OCI-LY7 (cell line): ENCODE data around the gene GPS2. TPM values are rescaled to one million over a fixed set of nuclear protein-coding genes. Genes with fewer than 3 reads are reported as not detected.

ENCODE experiments used
- BruUV-seq: library from RNA; stranded (reverse); fragments of 400-500 nt; replicated peaks from 2 replicates; lab custom pipeline; 2021; lab: Mats Ljungman, UMichigan
- CTCF ChIA-PET: fragments of 300-600 bp; sonication (Branson Sonifier 250); formaldehyde crosslinking; loops from one replicate; lab custom pipeline; 2022; ENCODE audit warnings: antibody characterized with exemption; ENCODE audit not compliant: unreplicated experiment; lab: Charles Lee
- POLR2A ChIA-PET: fragments of 300-600 bp; sonication (Branson Sonifier 250); formaldehyde crosslinking; loops from one replicate; lab custom pipeline; 2022; ENCODE audit warnings: antibody characterized with exemption; lab: Charles Lee
- DNase-seq: peaks from one replicate; pipeline ENCODE4 v3.0.0-alpha.2; 2015; ENCODE audit warnings: low spot score
- H2AFZ ChIP-seq: fragments of 200-600 bp; sonication (generic), shearing (Covaris generic); 2 replicates; pipeline ENCODE4 v1.6.1; 2014; ENCODE audit warnings: mild to moderate bottlenecking, antibody characterized with exemption, low read length, moderate library complexity
- H3K27ac ChIP-seq: fragments of 200-600 bp; sonication (generic); 2 replicates; pipeline ENCODE4 v1.5.1; 2014; ENCODE audit warnings: mixed run types, low read depth, mild to moderate bottlenecking, moderate library complexity, low read length, inconsistent platforms; ENCODE audit not compliant: poor library complexity, severe bottlenecking
- H3K36me3 ChIP-seq: fragments of 200-600 bp; sonication (generic); 2 replicates; pipeline ENCODE4 v1.6.1; 2014; ENCODE audit warnings: mild to moderate bottlenecking, antibody characterized with exemption, low read length, moderate library complexity, mixed read lengths; ENCODE audit not compliant: insufficient read depth
- H3K4me1 ChIP-seq: fragments of 200-600 bp; sonication (generic); 2 replicates; pipeline ENCODE4 v1.5.1; 2014; ENCODE audit warnings: mild to moderate bottlenecking, low read length; ENCODE audit not compliant: insufficient read depth, poor library complexity, severe bottlenecking
- H3K4me2 ChIP-seq: fragments of 200-600 bp; sonication (generic); 2 replicates; pipeline ENCODE4 v1.6.1; 2014; ENCODE audit warnings: mild to moderate bottlenecking, low read length
- H3K4me3 ChIP-seq: fragments of 200-600 bp; sonication (generic); 2 replicates; pipeline ENCODE4 v1.5.1; 2014; ENCODE audit warnings: mild to moderate bottlenecking, low read depth, low read length; ENCODE audit not compliant: poor library complexity, severe bottlenecking
- H3K79me2 ChIP-seq: fragments of 200-600 bp; sonication (generic); 2 replicates; pipeline ENCODE4 v1.6.1; 2016; ENCODE audit warnings: low read depth, mild to moderate bottlenecking, low read length, moderate library complexity, mixed read lengths; ENCODE audit not compliant: insufficient read depth
- H3K9me2 ChIP-seq: fragments of 200-600 bp; sonication (generic); 2 replicates; pipeline ENCODE4 v1.6.1; 2016; ENCODE audit warnings: mild to moderate bottlenecking, low read length, mixed read lengths; ENCODE audit not compliant: insufficient read depth
- H3K9me3 ChIP-seq: fragments of 200-600 bp; sonication (generic); 2 replicates; pipeline ENCODE4 v1.6.1; 2014; ENCODE audit warnings: mild to moderate bottlenecking, mixed run types, low read length, mixed read lengths
- H4K20me1 ChIP-seq: fragments of 200-600 bp; sonication (generic); 2 replicates; pipeline ENCODE4 v1.6.1; 2014; ENCODE audit warnings: mild to moderate bottlenecking, antibody characterized with exemption, low read length, moderate library complexity, mixed read lengths; ENCODE audit not compliant: insufficient read depth
- EZH2phosphoT487 ChIP-seq: fragments of 200-600 bp; sonication (generic); IDR thresholded peaks from 2 replicates; pipeline ENCODE4 v1.6.1; 2018; ENCODE audit warnings: low read depth, borderline replicate concordance, mild to moderate bottlenecking, mixed run types, antibody characterized with exemption, low read length, moderate library complexity, mixed read lengths
- intact Hi-C: fragments of 100-400 bp; cut with micrococcal nuclease; formaldehyde crosslinking; loops from one replicate; pipeline ENCODE4 v1.10.0; 2022; ENCODE audit not compliant: unreplicated experiment
- total RNA-seq, 2 experiments: library from RNA; depleted of rRNA in 1 of 2; stranded (reverse); fragments of >200 nt in 1 of 2; shearing (Covaris generic) in 1 of 2; gene quantifications; 2 replicates each; pipeline ENCODE4 v1.2.3, GENCODE V29; 2014 to 2022
- TF ChIP-seq, protein P1 (sequence below): fragments of 200-600 bp; sonication (generic); conservative IDR thresholded peaks from 2 replicates; pipeline ENCODE4 v1.5.1; 2014; ENCODE audit warnings: mild to moderate bottlenecking, antibody characterized with exemption, low read length, moderate library complexity, mixed read lengths

The GPS2 gene
- total RNA-seq, 2 experiments from 2014 or later: 70.5 to 75.0 TPM

- H3K9me2 ChIP-seq: no peaks in the 10 kb centered on the region
- CTCF ChIA-PET: interaction anchor here (0.5 to 1.0 kb wide), 3 partner anchors 16 to 203 kb away, joined by 3 to 4 read pairs (median 4); partner anchors contain the start of gene POLR2A
- peak overlapping the region; percentile 57 for H3K27ac ChIP-seq
- no peaks in the 10 kb centered on the region for H3K9me3 ChIP-seq
- no TSS peak for BruUV-seq
- H3K4me3 ChIP-seq: peak overlapping the region; percentile 59
- no peaks in the 10 kb centered on the region for H4K20me1 ChIP-seq
- POLR2A ChIA-PET: interaction anchor here (0.6 to 1.3 kb wide), 3 partner anchors 11 to 24 kb away, joined by 3 to 5 read pairs (median 3); no protein-coding TSS in a partner anchor
- peaks cover 32% of the 10 kb centered on the region for H3K4me1 ChIP-seq
- intact Hi-C loops: loop anchor here (1.0 to 2.0 kb wide), 5 partner anchors 16 to 235 kb away; partner anchors contain the start of genes ACAP1, KCTD11 and TMEM102
- H2AFZ ChIP-seq: peak overlapping the region; percentile 85; the same call in 1 of the 2 replicates
- peak; percentile 92 for DNase-seq
- no peaks in the 10 kb centered on the region for H3K79me2 ChIP-seq
- peak overlapping the region; percentile 88 for H3K4me2 ChIP-seq
- TF ChIP-seq, protein P1, sequence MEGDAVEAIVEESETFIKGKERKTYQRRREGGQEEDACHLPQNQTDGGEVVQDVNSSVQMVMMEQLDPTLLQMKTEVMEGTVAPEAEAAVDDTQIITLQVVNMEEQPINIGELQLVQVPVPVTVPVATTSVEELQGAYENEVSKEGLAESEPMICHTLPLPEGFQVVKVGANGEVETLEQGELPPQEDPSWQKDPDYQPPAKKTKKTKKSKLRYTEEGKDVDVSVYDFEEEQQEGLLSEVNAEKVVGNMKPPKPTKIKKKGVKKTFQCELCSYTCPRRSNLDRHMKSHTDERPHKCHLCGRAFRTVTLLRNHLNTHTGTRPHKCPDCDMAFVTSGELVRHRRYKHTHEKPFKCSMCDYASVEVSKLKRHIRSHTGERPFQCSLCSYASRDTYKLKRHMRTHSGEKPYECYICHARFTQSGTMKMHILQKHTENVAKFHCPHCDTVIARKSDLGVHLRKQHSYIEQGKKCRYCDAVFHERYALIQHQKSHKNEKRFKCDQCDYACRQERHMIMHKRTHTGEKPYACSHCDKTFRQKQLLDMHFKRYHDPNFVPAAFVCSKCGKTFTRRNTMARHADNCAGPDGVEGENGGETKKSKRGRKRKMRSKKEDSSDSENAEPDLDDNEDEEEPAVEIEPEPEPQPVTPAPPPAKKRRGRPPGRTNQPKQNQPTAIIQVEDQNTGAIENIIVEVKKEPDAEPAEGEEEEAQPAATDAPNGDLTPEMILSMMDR: peak; percentile 96
- no peak for TF ChIP-seq EZH2phosphoT487
- H3K36me3 ChIP-seq: no peaks in the 10 kb centered on the region
These were observed 34.6 kb downstream of the GPS2 start for GRCh38 chr17:7280519-7281073.

GRCh38 chr17:7279448-7279847 is 35.7 kb downstream of the GPS2 start:
- intact Hi-C loops: no loop called here
- no peaks in the 10 kb centered on the region for H4K20me1 ChIP-seq
- no peaks in the 10 kb centered on the region for H3K36me3 ChIP-seq
- no peaks in the 10 kb centered on the region for H3K9me2 ChIP-seq
- no peak overlapping the region for H3K4me2 ChIP-seq
- no peaks in the 10 kb centered on the region for H3K79me2 ChIP-seq
- H3K9me3 ChIP-seq: no peaks in the 10 kb centered on the region
- no peak overlapping the region for H3K4me3 ChIP-seq
- ChIA-PET POLR2A (no interaction called here), CTCF (no interaction called here)
- H3K4me1 ChIP-seq: peaks cover 32% of the 10 kb centered on the region
- TF ChIP-seq, protein P1: no peak
- TF ChIP-seq EZH2phosphoT487: no peak
- no peak overlapping the region for H2AFZ ChIP-seq
- BruUV-seq: no TSS peak
- DNase-seq: no peak
- no peak overlapping the region for H3K27ac ChIP-seq

DNA sequence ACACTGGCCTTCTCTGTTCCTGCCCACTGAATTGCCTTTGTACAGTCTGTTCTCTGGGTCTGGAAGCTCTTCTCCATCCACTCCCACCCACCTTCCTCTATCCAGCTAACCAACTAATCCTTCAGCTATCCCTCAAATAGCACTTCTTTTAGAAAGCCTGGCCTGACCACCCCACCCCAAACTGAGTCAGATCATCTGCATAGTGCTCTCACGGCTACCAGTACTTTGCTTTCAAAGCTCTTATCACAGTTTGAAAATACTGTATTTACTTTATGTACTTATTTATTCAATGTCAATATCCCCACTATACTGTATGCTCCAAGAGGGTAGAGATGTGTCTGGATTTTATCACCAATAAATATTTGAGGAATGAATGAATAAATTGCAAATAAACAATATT is 48.4 kb downstream of the GPS2 start:
- H3K9me3 ChIP-seq: no peaks in the 10 kb centered on the region
- no peak for DNase-seq
- H4K20me1 ChIP-seq: no peaks in the 10 kb centered on the region
- no TSS peak for BruUV-seq
- POLR2A ChIA-PET: interaction anchor here (0.7 to 1.2 kb wide), 2 partner anchors 30 to 94 kb away, joined by 3 to 4 read pairs; no protein-coding TSS in a partner anchor
- H3K27ac ChIP-seq: no peak overlapping the region
- intact Hi-C loops: no loop called here
- H3K4me1 ChIP-seq: peaks cover 17% of the 10 kb centered on the region
- no peak overlapping the region for H3K4me3 ChIP-seq
- H2AFZ ChIP-seq: no peak overlapping the region
- H3K79me2 ChIP-seq: no peaks in the 10 kb centered on the region
- no peak overlapping the region for H3K4me2 ChIP-seq
- no peaks in the 10 kb centered on the region for H3K36me3 ChIP-seq
- TF ChIP-seq EZH2phosphoT487: no peak
- TF ChIP-seq, protein P1: no peak
- CTCF ChIA-PET: no interaction called here
- H3K9me2 ChIP-seq: no peaks in the 10 kb centered on the region
